AG10803 (cell line): ENCODE data around the gene UTP4.

Source experiments
- DNase-seq: peaks from one replicate; pipeline ENCODE4 v3.0.0; 2010; ENCODE audit warnings: low read depth
- H3K4me3 ChIP-seq: 2 replicates; pipeline ENCODE4 v1.5.1; 2011; ENCODE audit warnings: mild to moderate bottlenecking, low read length, control low read depth
- CTCF ChIP-seq: conservative IDR thresholded peaks from 2 replicates; pipeline ENCODE4 v1.5.1; 2011; ENCODE audit warnings: mild to moderate bottlenecking, low read length, control low read depth, inconsistent platforms

Gene UTP4

GRCh38 chr16:69115361-69115760 is 17.1 kb upstream of the UTP4 start:
- DNase-seq, result no peak
- no peak for TF ChIP-seq CTCF
- no peak overlapping the region for H3K4me3 ChIP-seq

GRCh38 chr16:69115837-69116236 is 16.6 kb upstream of the UTP4 start:
- no peak overlapping the region for H3K4me3 ChIP-seq
- no peak for DNase-seq
- no peak for TF ChIP-seq CTCF

GRCh38 chr16:69116256-69116875 is 16.1 kb upstream of the UTP4 start:
- DNase-seq, result no peak
- no peak overlapping the region for H3K4me3 ChIP-seq
- no peak for TF ChIP-seq CTCF

- no peak overlapping the region for H3K4me3 ChIP-seq
- DNase-seq, result no peak
- TF ChIP-seq CTCF, result no peak
Observed at GRCh38 chr16:69116906-69117305, 15.5 kb upstream of the UTP4 start.

GRCh38 chr16:69118468-69118867 is 14.0 kb upstream of the UTP4 start:
- no peak for DNase-seq
- no peak for TF ChIP-seq CTCF
- H3K4me3 ChIP-seq, result no peak overlapping the region

- TF ChIP-seq CTCF, result no peak
- no peak for DNase-seq
- no peak overlapping the region for H3K4me3 ChIP-seq
Observed at GRCh38 chr16:69118994-69119393, 13.5 kb upstream of the UTP4 start.

- no peak for TF ChIP-seq CTCF
- no peak for DNase-seq
- H3K4me3 ChIP-seq, result no peak overlapping the region
Observed at GRCh38 chr16:69119536-69119935, 12.9 kb upstream of the UTP4 start.
